GM23338 (cell line): ENCODE data around the gene DESI1. TPM values are rescaled to one million over a fixed set of nuclear protein-coding genes. Genes with fewer than 3 reads are reported as not detected.

Experiments used
- ATAC-seq: fragments of 200-7000 bp; cut with Tn5 transposase; 3 replicates; pipeline ENCODE4 v1.9.1; 2020
- DNase-seq: peaks from one replicate; pipeline ENCODE4 v3.0.0-alpha.2; 2015; ENCODE audit warnings: low spot score
- H2AFZ ChIP-seq: fragments of 200-600 bp; sonication (generic); 2 replicates; pipeline ENCODE4 v1.8.0; 2016; ENCODE audit warnings: antibody characterized with exemption, mild to moderate bottlenecking, moderate library complexity
- H3F3A ChIP-seq: fragments of 200-600 bp; sonication (generic); replicated peaks from 2 replicates; pipeline ENCODE4 v1.8.0; 2017; ENCODE audit warnings: antibody characterized with exemption, mixed run types, low read depth
- H3K27ac ChIP-seq: fragments of 200-600 bp; sonication (generic); 2 replicates; pipeline ENCODE4 v1.6.1; 2016; ENCODE audit warnings: low read depth
- H3K27me3 ChIP-seq: fragments of 200-600 bp; sonication (generic); 2 replicates; pipeline ENCODE4 v1.8.0; 2016; ENCODE audit warnings: mild to moderate bottlenecking, mixed run types, moderate library complexity; ENCODE audit not compliant: insufficient read depth
- H3K36me3 ChIP-seq: fragments of 200-600 bp; sonication (generic); 2 replicates; pipeline ENCODE4 v1.8.0; 2016; ENCODE audit warnings: mild to moderate bottlenecking; ENCODE audit not compliant: insufficient read depth
- H3K4me1 ChIP-seq: fragments of 200-600 bp; sonication (generic); 2 replicates; pipeline ENCODE4 v1.8.0; 2016; ENCODE audit warnings: mild to moderate bottlenecking, moderate library complexity; ENCODE audit not compliant: insufficient read depth
- H3K4me2 ChIP-seq: fragments of 200-600 bp; sonication (generic); 2 replicates; pipeline ENCODE4 v1.7.1; 2017; ENCODE audit warnings: mixed run types
- H3K4me3 ChIP-seq: fragments of 200-600 bp; sonication (generic); 2 replicates; pipeline ENCODE4 v1.6.1; 2016; ENCODE audit warnings: mixed run types
- H3K79me2 ChIP-seq: fragments of 200-600 bp; sonication (generic); replicated peaks from 2 replicates; pipeline ENCODE4 v1.8.0; 2017; ENCODE audit warnings: mild to moderate bottlenecking; ENCODE audit not compliant: insufficient read depth
- H3K9me2 ChIP-seq: fragments of 200-600 bp; sonication (generic); 2 replicates; pipeline ENCODE4 v1.8.0; 2017; ENCODE audit not compliant: insufficient read depth
- H4K20me1 ChIP-seq: fragments of 200-600 bp; sonication (generic); replicated peaks from 2 replicates; pipeline ENCODE4 v1.8.0; 2017; ENCODE audit warnings: mild to moderate bottlenecking; ENCODE audit not compliant: insufficient read depth
- H3K27ac Mint-ChIP-seq: 2 replicates; pipeline ENCODE4 v1.8.0; 2020; ENCODE audit warnings: inconsistent platforms, mild to moderate bottlenecking, moderate library complexity, mixed read lengths
- H3K27me3 Mint-ChIP-seq: 3 replicates; pipeline ENCODE4 v1.8.0; 2022; ENCODE audit warnings: low read depth, mild to moderate bottlenecking, moderate library complexity, mixed read lengths, inconsistent platforms; ENCODE audit not compliant: insufficient read depth, poor library complexity
- H3K36me3 Mint-ChIP-seq: 3 replicates; pipeline ENCODE4 v1.8.0; 2021; ENCODE audit warnings: low read depth, mild to moderate bottlenecking, inconsistent platforms, moderate library complexity, mixed read lengths
- H3K4me1 Mint-ChIP-seq: 3 replicates; pipeline ENCODE4 v1.8.0; 2020; ENCODE audit warnings: mild to moderate bottlenecking, inconsistent platforms, mixed read lengths
- H3K4me3 Mint-ChIP-seq: 3 replicates; pipeline ENCODE4 v1.8.0; 2021; ENCODE audit warnings: moderate library complexity, mild to moderate bottlenecking, inconsistent platforms, mixed read lengths
- H3K9me3 Mint-ChIP-seq: 3 replicates; pipeline ENCODE4 v1.8.0; 2020; ENCODE audit warnings: moderate library complexity, mild to moderate bottlenecking, inconsistent platforms, mixed read lengths
- CREB1 ChIP-seq: fragments of 250-450 bp; sonication (Bioruptor Pico); IDR thresholded peaks from 2 replicates; pipeline ENCODE4 v1.5.0; 2020; ENCODE audit warnings: low read depth, mild to moderate bottlenecking, moderate library complexity
- EZH2 ChIP-seq: fragments of 200-600 bp; sonication (generic); IDR thresholded peaks from one replicate; pipeline ENCODE4 v1.8.0; 2017; ENCODE audit warnings: antibody characterized with exemption, mild to moderate bottlenecking, low read depth; ENCODE audit not compliant: unreplicated experiment
- EZH2phosphoT487 ChIP-seq: fragments of 200-600 bp; sonication (generic); IDR thresholded peaks from one replicate; pipeline ENCODE4 v1.8.1; 2018; ENCODE audit warnings: antibody characterized with exemption; ENCODE audit not compliant: unreplicated experiment
- NANOG ChIP-seq: IDR thresholded peaks from 2 replicates; pipeline ENCODE4 v1.6.1; 2016; ENCODE audit warnings: antibody characterized with exemption, borderline replicate concordance
- POLR2AphosphoS5 ChIP-seq: IDR thresholded peaks from 2 replicates; pipeline ENCODE4 v1.6.1; 2016; ENCODE audit warnings: antibody characterized with exemption, low read depth
- STAT1 ChIP-seq: IDR thresholded peaks from one replicate; pipeline ENCODE4 v1.6.1; 2016; ENCODE audit warnings: antibody characterized with exemption; ENCODE audit not compliant: unreplicated experiment
- ZNF114 ChIP-seq: fragments of 250-450 bp; sonication (Bioruptor Pico); IDR thresholded peaks from 2 replicates; pipeline ENCODE4 v1.5.0; 2020; ENCODE audit warnings: mild to moderate bottlenecking, moderate library complexity
- polyA plus RNA-seq: library from polyadenylated mRNA; unstranded; fragments of >200 nt; fragmentation: Nextera tagmentation; extraction: Ambion mirVana; gene quantifications from 2 replicates; pipeline ENCODE4 v1.2.1, GENCODE V29; 2016
- total RNA-seq: library from RNA; depleted of rRNA; stranded (reverse); fragments of >200 nt; shearing (Covaris generic); gene quantifications from 2 replicates; pipeline ENCODE4 v1.2.3, GENCODE V29; 2014
- TF ChIP-seq, protein P1 (sequence below): fragments of 250-450 bp; sonication (Bioruptor Pico); IDR thresholded peaks from 2 replicates; pipeline ENCODE4 v1.5.0; 2020; ENCODE audit warnings: mild to moderate bottlenecking, moderate library complexity
- TF ChIP-seq, protein P2 (sequence below): IDR thresholded peaks from one replicate; pipeline ENCODE4 v1.6.1; 2018; ENCODE audit warnings: antibody characterized with exemption; ENCODE audit not compliant: unreplicated experiment
- TF ChIP-seq, protein P3 (sequence below): IDR thresholded peaks from 2 replicates; pipeline ENCODE4 v1.6.1; 2016; ENCODE audit warnings: antibody characterized with exemption

Gene DESI1
- total and polyA plus RNA-seq, 2 experiments from 2014 or later: 33.7 to 53.8 TPM

DNA sequence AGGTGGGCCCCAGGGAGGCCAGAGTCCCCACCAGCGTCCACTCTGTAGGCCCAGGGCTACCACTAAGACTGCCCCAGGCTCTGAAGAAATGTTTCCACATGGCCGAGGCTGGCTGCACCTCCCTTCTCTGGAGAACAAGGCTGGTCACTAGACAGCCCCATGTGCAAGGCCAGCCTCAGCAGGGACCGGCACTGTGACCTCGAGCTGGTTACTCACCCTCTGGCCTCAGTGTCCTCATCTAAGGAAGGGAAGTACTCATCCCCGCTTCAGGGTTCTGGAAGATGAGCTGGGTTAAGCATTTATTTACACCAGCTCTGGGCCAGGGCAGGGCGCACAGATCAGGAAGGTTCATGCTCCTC, 40.9 kb downstream of the DESI1 start (continued):
- TF ChIP-seq, protein P1, sequence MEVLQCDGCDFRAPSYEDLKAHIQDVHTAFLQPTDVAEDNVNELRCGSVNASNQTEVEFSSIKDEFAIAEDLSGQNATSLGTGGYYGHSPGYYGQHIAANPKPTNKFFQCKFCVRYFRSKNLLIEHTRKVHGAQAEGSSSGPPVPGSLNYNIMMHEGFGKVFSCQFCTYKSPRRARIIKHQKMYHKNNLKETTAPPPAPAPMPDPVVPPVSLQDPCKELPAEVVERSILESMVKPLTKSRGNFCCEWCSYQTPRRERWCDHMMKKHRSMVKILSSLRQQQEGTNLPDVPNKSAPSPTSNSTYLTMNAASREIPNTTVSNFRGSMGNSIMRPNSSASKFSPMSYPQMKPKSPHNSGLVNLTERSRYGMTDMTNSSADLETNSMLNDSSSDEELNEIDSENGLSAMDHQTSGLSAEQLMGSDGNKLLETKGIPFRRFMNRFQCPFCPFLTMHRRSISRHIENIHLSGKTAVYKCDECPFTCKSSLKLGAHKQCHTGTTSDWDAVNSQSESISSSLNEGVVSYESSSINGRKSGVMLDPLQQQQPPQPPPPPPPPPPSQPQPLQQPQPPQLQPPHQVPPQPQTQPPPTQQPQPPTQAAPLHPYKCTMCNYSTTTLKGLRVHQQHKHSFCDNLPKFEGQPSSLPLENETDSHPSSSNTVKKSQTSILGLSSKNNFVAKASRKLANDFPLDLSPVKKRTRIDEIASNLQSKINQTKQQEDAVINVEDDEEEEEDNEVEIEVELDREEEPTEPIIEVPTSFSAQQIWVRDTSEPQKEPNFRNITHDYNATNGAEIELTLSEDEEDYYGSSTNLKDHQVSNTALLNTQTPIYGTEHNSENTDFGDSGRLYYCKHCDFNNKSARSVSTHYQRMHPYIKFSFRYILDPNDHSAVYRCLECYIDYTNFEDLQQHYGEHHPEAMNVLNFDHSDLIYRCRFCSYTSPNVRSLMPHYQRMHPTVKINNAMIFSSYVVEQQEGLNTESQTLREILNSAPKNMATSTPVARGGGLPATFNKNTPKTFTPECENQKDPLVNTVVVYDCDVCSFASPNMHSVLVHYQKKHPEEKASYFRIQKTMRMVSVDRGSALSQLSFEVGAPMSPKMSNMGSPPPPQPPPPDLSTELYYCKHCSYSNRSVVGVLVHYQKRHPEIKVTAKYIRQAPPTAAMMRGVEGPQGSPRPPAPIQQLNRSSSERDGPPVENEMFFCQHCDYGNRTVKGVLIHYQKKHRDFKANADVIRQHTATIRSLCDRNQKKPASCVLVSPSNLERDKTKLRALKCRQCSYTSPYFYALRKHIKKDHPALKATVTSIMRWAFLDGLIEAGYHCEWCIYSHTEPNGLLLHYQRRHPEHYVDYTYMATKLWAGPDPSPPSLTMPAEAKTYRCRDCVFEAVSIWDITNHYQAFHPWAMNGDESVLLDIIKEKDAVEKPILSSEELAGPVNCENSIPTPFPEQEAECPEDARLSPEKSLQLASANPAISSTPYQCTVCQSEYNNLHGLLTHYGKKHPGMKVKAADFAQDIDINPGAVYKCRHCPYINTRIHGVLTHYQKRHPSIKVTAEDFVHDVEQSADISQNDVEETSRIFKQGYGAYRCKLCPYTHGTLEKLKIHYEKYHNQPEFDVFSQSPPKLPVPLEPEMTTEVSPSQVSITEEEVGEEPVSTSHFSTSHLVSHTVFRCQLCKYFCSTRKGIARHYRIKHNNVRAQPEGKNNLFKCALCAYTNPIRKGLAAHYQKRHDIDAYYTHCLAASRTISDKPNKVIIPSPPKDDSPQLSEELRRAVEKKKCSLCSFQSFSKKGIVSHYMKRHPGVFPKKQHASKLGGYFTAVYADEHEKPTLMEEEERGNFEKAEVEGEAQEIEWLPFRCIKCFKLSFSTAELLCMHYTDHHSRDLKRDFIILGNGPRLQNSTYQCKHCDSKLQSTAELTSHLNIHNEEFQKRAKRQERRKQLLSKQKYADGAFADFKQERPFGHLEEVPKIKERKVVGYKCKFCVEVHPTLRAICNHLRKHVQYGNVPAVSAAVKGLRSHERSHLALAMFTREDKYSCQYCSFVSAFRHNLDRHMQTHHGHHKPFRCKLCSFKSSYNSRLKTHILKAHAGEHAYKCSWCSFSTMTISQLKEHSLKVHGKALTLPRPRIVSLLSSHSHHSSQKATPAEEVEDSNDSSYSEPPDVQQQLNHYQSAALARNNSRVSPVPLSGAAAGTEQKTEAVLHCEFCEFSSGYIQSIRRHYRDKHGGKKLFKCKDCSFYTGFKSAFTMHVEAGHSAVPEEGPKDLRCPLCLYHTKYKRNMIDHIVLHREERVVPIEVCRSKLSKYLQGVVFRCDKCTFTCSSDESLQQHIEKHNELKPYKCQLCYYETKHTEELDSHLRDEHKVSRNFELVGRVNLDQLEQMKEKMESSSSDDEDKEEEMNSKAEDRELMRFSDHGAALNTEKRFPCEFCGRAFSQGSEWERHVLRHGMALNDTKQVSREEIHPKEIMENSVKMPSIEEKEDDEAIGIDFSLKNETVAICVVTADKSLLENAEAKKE (CRISPR knock-in tag): no peak
- no peak for TF ChIP-seq STAT1
- no peak for TF ChIP-seq NANOG
- TF ChIP-seq CREB1 (CRISPR knock-in tag): no peak
- no peak for TF ChIP-seq ZNF114

GRCh38 chr22:41579297-41579996, 41.4 kb downstream of the DESI1 start:
- H3K79me2 ChIP-seq: no peaks in the 10 kb centered on the region
- no peaks in the 10 kb centered on the region; the same call in 1 of the 2 replicates for H4K20me1 ChIP-seq
- no peak overlapping the region for H3K27ac ChIP-seq
- H2AFZ ChIP-seq: no peak overlapping the region
- H3K4me1 ChIP-seq: no peaks in the 10 kb centered on the region
- Mint-ChIP-seq H3K4me3 (no peak overlapping the region), H3K4me1 (peaks cover 3% of the 10 kb centered on the region; the same call in 1 of the 3 replicates), H3K9me3 (no peaks in the 10 kb centered on the region), H3K36me3 (peaks cover 5% of the 10 kb centered on the region; the same call in 2 of the 3 replicates), H3K27me3 (peaks cover 15% of the 10 kb centered on the region), H3K27ac (no peak overlapping the region)
- H3K27me3 ChIP-seq: no peaks in the 10 kb centered on the region
- H3K4me3 ChIP-seq: no peak overlapping the region
- TF ChIP-seq EZH2 (no peak), ZNF114 (no peak), NANOG (no peak), EZH2phosphoT487 (no peak), CREB1 (CRISPR knock-in tag) (no peak), POLR2AphosphoS5 (no peak), STAT1 (no peak)
- TF ChIP-seq, protein P2, sequence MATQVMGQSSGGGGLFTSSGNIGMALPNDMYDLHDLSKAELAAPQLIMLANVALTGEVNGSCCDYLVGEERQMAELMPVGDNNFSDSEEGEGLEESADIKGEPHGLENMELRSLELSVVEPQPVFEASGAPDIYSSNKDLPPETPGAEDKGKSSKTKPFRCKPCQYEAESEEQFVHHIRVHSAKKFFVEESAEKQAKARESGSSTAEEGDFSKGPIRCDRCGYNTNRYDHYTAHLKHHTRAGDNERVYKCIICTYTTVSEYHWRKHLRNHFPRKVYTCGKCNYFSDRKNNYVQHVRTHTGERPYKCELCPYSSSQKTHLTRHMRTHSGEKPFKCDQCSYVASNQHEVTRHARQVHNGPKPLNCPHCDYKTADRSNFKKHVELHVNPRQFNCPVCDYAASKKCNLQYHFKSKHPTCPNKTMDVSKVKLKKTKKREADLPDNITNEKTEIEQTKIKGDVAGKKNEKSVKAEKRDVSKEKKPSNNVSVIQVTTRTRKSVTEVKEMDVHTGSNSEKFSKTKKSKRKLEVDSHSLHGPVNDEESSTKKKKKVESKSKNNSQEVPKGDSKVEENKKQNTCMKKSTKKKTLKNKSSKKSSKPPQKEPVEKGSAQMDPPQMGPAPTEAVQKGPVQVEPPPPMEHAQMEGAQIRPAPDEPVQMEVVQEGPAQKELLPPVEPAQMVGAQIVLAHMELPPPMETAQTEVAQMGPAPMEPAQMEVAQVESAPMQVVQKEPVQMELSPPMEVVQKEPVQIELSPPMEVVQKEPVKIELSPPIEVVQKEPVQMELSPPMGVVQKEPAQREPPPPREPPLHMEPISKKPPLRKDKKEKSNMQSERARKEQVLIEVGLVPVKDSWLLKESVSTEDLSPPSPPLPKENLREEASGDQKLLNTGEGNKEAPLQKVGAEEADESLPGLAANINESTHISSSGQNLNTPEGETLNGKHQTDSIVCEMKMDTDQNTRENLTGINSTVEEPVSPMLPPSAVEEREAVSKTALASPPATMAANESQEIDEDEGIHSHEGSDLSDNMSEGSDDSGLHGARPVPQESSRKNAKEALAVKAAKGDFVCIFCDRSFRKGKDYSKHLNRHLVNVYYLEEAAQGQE: no peak
- TF ChIP-seq, protein P3, sequence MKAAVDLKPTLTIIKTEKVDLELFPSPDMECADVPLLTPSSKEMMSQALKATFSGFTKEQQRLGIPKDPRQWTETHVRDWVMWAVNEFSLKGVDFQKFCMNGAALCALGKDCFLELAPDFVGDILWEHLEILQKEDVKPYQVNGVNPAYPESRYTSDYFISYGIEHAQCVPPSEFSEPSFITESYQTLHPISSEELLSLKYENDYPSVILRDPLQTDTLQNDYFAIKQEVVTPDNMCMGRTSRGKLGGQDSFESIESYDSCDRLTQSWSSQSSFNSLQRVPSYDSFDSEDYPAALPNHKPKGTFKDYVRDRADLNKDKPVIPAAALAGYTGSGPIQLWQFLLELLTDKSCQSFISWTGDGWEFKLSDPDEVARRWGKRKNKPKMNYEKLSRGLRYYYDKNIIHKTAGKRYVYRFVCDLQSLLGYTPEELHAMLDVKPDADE: no peak
- no peaks in the 10 kb centered on the region for H3K9me2 ChIP-seq
- DNase-seq: no peak
- no peaks in the 10 kb centered on the region for H3K36me3 ChIP-seq
- no peaks in the 10 kb centered on the region for H3F3A ChIP-seq
- ATAC-seq: no peak
- no peak overlapping the region for H3K4me2 ChIP-seq
